HG03103 (cell line): Measurements from ENCODE around the gene SIX2.

Experiments used
- ATAC-seq: cut with Tn5 transposase; IDR thresholded peaks from one replicate; pipeline ENCODE4 v1.9.1; 2021; ENCODE audit warnings: low read depth; ENCODE audit not compliant: unreplicated experiment

Gene SIX2

DNA sequence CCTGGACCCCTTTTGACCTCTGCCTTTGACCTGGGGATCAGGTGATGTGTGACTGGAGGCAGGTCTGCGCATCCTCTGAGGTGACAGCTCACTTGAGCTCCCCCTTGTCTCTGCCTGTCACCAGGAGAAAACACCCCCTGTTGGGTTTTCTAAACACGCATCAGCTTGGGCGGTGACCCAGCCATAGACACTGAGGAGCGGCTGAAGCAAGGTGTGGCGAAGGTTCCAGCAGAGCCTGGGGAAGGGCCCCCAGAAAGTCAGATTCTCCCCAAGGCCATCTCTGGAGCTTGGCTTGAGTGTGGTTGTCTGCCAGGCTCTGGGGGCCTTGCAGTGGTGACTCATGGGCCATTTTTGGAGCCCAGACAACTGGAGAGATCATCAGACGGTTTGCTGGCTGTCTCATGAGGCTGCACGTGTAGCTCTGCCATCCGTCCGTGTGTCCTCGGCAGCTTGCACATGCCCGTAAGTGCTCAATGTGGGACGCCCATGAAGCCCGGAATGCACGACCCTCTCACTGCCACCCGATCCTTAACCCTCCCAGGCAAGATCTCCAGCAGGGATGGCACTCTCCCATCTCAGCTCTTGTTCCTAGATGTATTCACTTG is 38.3 kb downstream of the SIX2 start:
- no peak for ATAC-seq

GRCh38 chr2:44969936-44970335 is 39.3 kb downstream of the SIX2 start:
- ATAC-seq = no peak

DNA sequence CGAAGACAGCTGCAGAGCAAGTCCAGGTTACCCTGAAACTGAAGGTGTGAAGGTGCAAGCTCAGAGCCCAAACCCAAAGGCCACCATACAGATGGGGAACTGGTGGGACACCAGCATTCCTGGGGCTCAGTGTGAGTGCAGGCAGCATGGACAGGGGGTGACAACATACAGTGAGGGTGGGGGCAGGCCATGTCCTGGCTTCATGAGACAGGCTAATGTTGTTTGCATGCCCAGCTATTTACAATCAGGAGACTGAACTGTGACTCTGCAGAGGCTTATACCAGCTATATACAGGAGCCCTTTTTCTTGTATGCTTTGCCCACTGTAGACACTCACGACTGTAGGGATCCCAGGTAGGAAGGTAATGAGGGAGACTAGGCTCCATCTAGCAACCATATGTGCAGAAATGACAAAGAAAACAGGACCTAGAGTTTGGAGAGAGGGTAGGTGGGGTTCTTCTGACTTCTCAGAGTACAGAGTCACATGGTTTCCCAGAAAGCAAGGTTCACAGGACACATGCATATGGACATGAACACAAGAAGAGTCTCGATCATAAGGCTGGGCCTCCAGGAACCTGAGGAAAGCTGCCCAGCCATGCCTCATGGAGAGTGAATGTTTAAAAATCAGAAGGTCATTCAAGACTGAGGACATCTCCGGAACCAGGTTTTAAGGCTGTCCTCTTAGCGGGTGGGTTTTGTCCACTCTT is 41.4 kb downstream of the SIX2 start:
- ATAC-seq = no peak

DNA sequence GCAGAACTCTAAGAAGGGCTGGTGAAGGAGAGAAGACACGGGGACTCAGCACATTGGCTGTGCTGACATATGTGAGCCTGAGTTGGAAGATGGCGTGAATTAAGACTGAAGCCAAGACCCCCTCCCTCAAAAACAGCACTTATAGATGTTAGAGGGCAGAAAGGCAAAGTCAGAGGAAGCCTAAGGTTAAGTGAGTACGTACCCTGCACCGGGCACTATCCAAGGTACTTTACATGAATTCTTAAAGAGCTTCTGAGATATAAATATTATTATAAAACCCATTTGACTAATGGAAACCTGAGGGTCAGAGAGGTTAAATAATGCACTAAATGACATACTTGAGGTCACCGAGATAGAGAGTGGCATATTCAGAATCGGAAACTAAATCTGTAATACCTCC is 42.2 kb downstream of the SIX2 start:
- ATAC-seq = no peak

DNA sequence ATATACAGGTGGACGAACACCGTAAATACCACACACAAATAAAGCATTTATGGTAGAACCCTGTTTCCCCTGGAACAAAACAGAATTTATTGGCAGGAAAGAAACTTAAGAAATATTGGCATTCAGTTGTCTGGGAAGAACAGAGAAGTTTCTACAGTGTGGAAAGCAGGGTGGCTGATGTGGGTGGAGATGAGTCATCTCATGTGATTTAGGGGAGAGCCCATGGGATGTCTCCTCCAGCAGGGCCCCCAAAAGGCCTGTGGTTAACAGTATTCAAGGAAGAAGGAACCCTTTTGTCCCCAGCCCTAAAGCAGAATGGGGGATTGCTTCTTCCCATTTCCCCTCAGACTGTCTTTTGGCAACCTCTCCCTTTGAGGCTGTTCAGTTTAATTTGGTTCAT is 43.6 kb downstream of the SIX2 start:
- ATAC-seq = no peak

- no peak for ATAC-seq
Observed at GRCh38 chr2:44964752-44965236, 44.5 kb downstream of the SIX2 start.

GRCh38 chr2:44962176-44962695 is 47.0 kb downstream of the SIX2 start:
- no peak for ATAC-seq

DNA sequence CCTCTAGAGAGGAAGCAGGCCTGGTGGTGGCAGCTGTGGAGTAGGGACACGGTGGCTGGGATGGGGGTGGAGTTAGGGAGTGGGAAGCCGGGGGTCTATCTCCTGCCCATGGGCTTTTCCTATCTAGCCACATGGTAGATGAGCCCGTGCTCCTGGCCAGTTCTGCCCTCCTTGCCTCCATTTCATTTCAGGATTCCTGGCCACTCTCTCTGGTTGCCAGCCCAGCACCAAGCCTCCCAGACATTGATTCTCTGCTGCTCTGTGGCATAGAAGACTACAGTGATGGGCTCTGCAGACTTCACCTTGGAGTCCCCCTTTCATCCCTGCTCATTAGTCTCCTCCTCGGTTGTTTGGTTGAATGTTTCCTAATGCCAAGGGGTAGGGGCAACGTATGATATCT is 48.4 kb downstream of the SIX2 start:
- ATAC-seq = no peak

- ATAC-seq = no peak
Observed at GRCh38 chr2:44959855-44960254, 49.4 kb downstream of the SIX2 start.

DNA sequence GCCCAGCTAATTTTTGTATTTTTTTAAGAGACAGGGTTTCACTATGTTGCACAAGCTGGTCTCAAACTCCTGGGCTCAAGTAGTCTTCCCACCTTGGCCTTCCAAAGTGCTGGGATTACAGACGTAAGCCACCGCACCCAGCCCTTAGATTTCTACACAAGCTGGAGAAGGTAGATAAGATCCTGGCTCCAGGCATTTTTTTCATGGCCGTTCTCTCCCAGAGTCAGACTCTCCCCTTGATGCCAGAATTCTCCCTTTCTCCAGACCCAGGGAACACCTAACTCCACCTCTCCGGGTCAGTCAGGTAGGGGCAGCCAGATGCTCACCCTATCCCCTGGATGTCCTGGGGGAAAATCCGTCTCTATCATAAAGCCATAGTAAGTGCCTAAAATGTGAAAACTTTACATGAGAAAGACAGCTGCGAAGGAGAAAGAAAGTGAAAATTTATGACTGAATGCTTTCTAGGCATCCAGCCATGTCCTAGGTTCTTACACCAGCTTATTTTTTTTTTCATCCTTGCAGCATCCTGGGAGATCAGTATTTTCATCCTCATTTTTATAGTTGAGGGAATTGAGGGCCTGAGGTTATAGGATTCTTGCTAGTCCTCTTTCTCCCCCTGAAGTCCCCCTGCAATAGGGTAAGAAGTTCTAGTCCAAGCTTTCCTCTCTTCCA is 51.5 kb downstream of the SIX2 start:
- ATAC-seq = no peak

- no peak for ATAC-seq
Observed at GRCh38 chr2:44956843-44957242, 52.4 kb downstream of the SIX2 start.

DNA sequence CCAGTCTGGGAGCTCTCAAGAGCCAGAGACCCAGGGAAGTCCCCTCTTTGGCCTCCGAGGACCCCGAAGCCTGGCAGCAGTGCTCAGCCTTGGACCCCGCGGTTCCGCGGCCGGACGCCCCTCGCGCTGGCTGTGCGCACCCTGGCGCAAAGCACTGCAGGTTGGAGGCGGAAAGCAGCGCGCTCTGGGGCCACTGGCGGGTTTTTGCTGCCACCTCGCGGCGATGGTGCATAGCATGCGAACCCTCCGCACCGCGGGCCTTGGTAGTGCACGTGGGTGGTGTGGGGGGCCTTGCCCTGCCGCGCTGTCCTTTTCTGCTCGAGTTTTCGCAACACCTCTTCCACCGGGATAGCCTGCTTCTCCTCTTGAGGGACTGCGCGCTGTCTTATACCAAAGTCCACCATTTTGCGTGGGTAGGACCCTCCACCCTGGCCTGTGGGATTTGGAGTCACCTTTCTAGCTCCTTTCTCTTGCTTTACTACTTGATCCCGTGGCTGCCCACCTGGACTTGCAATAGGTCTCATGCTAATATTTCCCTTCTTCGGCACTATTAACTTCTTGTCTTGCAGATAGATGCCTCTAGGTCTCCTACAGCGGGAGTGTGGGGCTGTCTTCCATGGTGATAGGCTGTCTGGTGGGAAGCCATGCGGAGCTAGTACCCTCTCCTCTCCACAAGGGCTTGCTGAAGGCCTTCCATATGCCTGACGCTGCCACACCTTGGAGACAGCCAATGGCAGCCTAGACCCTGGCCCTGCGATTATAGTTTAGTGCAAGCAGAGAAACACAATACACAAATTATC is 53.5 kb downstream of the SIX2 start:
- ATAC-seq = no peak
